ENCODE results near the gene TRIM71.

TRIM71 gene

DNA sequence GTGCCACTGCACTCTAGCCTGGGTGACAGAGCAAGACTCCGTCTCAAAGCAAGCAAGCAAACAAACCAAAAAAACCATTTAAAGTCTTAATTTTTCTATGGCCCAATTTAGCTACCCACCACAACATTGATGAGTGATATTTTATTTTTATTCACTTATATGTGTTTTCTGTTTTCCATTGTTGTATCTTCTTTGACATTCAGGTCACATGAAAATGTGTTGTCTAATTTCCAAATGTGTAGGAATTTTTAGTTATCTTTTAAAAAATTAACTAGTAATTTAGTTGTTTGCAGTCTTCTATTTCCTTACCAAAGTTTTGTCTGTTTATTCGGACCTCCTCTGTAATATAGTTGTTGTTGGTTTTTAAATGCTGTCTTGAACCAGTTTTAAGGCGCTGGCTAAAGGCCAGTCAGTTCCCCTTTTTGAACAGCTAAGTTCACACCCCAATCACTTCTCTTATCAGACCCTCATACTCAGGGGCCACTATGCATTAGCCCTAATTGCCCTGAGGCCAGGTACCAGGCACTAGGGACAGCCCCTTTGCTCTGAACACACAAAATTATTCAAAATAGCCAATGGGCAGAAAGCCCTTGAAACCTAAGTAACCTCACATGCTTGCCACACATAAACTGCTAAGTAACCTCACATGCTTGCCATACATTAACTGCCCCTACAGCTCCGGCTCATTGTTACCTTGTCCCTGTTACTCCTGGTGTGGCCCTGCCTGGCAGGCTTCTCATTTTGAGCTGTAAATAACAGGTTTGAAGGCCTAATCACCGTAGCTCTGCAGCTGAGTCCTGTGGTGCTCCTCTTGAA is 129.4 kb downstream of the TRIM71 start:
- no peak for TF ChIP-seq GATA1 (IDR thresholded peaks at IDR 0.05; ENCODE audit: low read depth, low read length)
- TF ChIP-seq POLR2A (IDR thresholded peaks at IDR 0.05; ENCODE audit: low read length): no peak
- DNase-seq: no peak
